Testis (tissue), 3 donors: ENCODE results near the gene RFX2. TPM values are rescaled to one million over a fixed set of nuclear protein-coding genes. Genes with fewer than 3 reads are reported as not detected.
"Not testable (repeated sequence)": the region's sequence is repeated elsewhere in the genome, so short reads cannot be mapped to it uniquely, and the experiment has no call there.

Source experiments
- DNase-seq: peaks from one replicate; pipeline ENCODE4 v3.0.0-alpha.2; 2019
- H3K27ac ChIP-seq, 2 donors: fragments of 200-600 bp; sonication (generic); one replicate each; pipeline ENCODE4 v1.5.1; 2019
- H3K27me3 ChIP-seq: fragments of 200-600 bp; sonication (generic); one replicate; pipeline ENCODE4 v1.5.1; 2019
- H3K36me3 ChIP-seq: fragments of 200-600 bp; sonication (generic); one replicate; pipeline ENCODE4 v1.5.1; 2017; ENCODE audit warnings: low read depth; ENCODE audit errors: missing control alignments
- H3K4me1 ChIP-seq: fragments of 200-600 bp; sonication (generic); one replicate; pipeline ENCODE4 v1.5.1; 2019
- H3K4me3 ChIP-seq, 2 donors: fragments of 200-600 bp; sonication (generic); one replicate each; pipeline ENCODE4 v1.5.1; 2017 to 2019
- H3K9me3 ChIP-seq: fragments of 200-600 bp; sonication (generic); one replicate; pipeline ENCODE4 v1.5.1; 2017
- POLR2A ChIP-seq: fragments of 450-650 bp; IDR thresholded peaks from one replicate; pipeline ENCODE4 v1.6.1; 2017; ENCODE audit warnings: antibody characterized with exemption, mild to moderate bottlenecking, moderate library complexity
- WGBS, 2 donors: methylation state at CpG; one replicate each; pipeline ENCODE4 v1.1.5; 2018; 5-methylcytosine and 5-hydroxymethylcytosine counted together
- intact Hi-C: fragments of 100-400 bp; cut with DNase I; formaldehyde crosslinking; loops from one replicate; pipeline ENCODE4 v1.15.1; 2023; ENCODE audit warnings: low total_unique reads
- polyA plus RNA-seq: library from polyadenylated mRNA; stranded (reverse); fragments of 350-450 nt; fragmentation: Illumina TruSeq; extraction: RNeasy Lipid Tissue Mini Kit (QIAGEN cat#74804); gene quantifications from one replicate; pipeline ENCODE4 v1.2.3, GENCODE V29; 2014; ENCODE audit warnings: low read depth, low replicate concordance; ENCODE audit not compliant: insufficient read depth
- total RNA-seq, 2 donors: library from RNA; depleted of rRNA; stranded (reverse); fragments of >200 nt; gene quantifications; one replicate each; pipeline ENCODE4 v1.2.3, GENCODE V29; 2016
- TF ChIP-seq, protein P1 (sequence below), 3 experiments: fragments of 450-650 bp in 2 of 3; fragments of 200-600 bp in 1 of 3; sonication (generic) in 1 of 3; IDR thresholded peaks; one replicate each; pipeline ENCODE4 v1.5.1; 2016 to 2019; ENCODE audit warnings: antibody characterized with exemption in 3 of 3, mild to moderate bottlenecking in 2 of 3, moderate library complexity in 1 of 3

RFX2 gene
- total and polyA plus RNA-seq, 3 donors from 2014 or later, result 92.9 to 197 (median 127) TPM

- no peak overlapping the region for H3K4me3 ChIP-seq
- no peak for TF ChIP-seq POLR2A
- TF ChIP-seq, protein P1, sequence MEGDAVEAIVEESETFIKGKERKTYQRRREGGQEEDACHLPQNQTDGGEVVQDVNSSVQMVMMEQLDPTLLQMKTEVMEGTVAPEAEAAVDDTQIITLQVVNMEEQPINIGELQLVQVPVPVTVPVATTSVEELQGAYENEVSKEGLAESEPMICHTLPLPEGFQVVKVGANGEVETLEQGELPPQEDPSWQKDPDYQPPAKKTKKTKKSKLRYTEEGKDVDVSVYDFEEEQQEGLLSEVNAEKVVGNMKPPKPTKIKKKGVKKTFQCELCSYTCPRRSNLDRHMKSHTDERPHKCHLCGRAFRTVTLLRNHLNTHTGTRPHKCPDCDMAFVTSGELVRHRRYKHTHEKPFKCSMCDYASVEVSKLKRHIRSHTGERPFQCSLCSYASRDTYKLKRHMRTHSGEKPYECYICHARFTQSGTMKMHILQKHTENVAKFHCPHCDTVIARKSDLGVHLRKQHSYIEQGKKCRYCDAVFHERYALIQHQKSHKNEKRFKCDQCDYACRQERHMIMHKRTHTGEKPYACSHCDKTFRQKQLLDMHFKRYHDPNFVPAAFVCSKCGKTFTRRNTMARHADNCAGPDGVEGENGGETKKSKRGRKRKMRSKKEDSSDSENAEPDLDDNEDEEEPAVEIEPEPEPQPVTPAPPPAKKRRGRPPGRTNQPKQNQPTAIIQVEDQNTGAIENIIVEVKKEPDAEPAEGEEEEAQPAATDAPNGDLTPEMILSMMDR (IDR thresholded peaks at IDR 0.05), result no peak
- peaks cover 17% of the 10 kb centered on the region for H3K4me1 ChIP-seq
- no peaks in the 10 kb centered on the region for H3K9me3 ChIP-seq
- no peaks in the 10 kb centered on the region for H3K36me3 ChIP-seq
- DNase-seq, result no peak
- H3K27ac ChIP-seq, result no peak overlapping the region
- WGBS, 2 donors, result 93 to 95% methylated on average over 30 of the region's 30 CpGs
- intact Hi-C loops, result no loop called here
- H3K27me3 ChIP-seq, result no peaks in the 10 kb centered on the region
Observed at GRCh38 chr19:6026390-6027227, 83.7 kb downstream of the RFX2 start.

GRCh38 chr19:6024756-6025155 lies 85.5 kb downstream of the RFX2 start:
- H3K27me3 ChIP-seq, intact Hi-C loops, H3K9me3 ChIP-seq, H3K36me3 ChIP-seq, H3K4me3 ChIP-seq, H3K27ac ChIP-seq, DNase-seq: not testable (repeated sequence)
- peaks cover 17% of the 10 kb centered on the region for H3K4me1 ChIP-seq
- WGBS, 2 donors, result 96 to 97% methylated on average over 27 of the region's 27 CpGs

DNA sequence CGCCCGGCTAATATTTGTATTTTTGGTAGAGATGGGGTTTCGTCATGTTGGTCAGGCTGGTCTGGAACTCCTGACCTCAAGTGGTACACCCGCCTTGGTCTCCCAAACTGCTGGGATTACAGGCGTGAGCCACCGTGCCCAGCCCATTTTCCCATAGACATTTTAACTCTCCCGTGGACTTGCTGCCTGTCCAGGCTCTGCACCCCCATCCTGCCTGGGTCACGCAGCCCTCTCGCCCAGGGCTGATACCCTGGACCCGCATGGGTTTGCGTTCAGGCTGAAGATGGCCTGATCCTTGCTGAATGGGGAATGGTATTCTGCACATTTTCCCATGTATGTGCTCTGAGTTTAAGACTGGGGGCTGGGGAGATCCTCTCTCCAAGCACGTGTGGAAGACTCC lies 86.4 kb downstream of the RFX2 start:
- H3K36me3 ChIP-seq, result no peaks in the 10 kb centered on the region
- H3K4me3 ChIP-seq, result no peak overlapping the region
- TF ChIP-seq POLR2A, result no peak
- TF ChIP-seq, protein P1 (IDR thresholded peaks at IDR 0.05), result no peak
- no peak overlapping the region for H3K27ac ChIP-seq
- DNase-seq, result no peak
- no peaks in the 10 kb centered on the region for H3K9me3 ChIP-seq
- intact Hi-C loops, result no loop called here
- H3K4me1 ChIP-seq, result peaks cover 17% of the 10 kb centered on the region
- no peaks in the 10 kb centered on the region for H3K27me3 ChIP-seq
- WGBS, 2 donors, result 96 to 97% methylated on average over 9 to 12 of the region's 12 CpGs

GRCh38 chr19:6023085-6023682 lies 87.1 kb downstream of the RFX2 start:
- peak; percentile 73 for DNase-seq
- intact Hi-C loops, result no loop called here
- 60 to 63% methylated on average over 18 to 21 of the region's 21 CpGs for WGBS, 2 donors
- peaks cover 17% of the 10 kb centered on the region for H3K4me1 ChIP-seq
- peak overlapping the region; percentile 21 to 61 for H3K27ac ChIP-seq
- no peaks in the 10 kb centered on the region for H3K36me3 ChIP-seq
- TF ChIP-seq POLR2A, result no peak
- TF ChIP-seq, protein P1 (IDR thresholded peaks at IDR 0.05), result no peak
- H3K27me3 ChIP-seq, result no peaks in the 10 kb centered on the region
- H3K4me3 ChIP-seq, result no peak overlapping the region
- H3K9me3 ChIP-seq, result no peaks in the 10 kb centered on the region

DNA sequence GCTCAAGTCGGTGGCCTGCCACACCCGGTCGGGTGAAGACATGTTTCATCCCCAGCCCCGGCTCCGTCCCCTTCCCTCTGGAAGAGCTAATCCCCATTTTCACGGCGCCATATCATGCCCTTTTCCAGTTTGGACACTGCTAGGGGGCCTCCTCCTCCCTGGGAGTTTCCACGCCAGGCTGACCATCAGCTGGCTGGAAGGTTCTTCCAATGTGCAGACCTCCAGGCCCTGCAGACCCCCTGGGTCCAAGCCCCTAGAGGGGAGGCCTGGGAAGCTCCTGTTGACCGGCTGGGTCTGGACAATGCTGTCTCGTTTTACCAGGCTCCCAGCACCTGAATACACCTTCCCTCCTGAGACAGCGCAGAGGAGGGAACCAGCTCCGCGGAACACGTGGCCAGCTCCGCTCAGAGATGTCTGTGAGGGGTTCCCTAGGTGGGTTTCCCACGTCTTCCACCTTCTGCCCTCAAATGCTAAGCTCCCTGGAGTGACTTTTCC lies 87.7 kb downstream of the RFX2 start:
- TF ChIP-seq, protein P1 (IDR thresholded peaks at IDR 0.05), result no peak
- no peak for TF ChIP-seq POLR2A
- Histone ChIP-seq H3K9me3 (no peaks in the 10 kb centered on the region), H3K36me3 (no peaks in the 10 kb centered on the region), H3K4me1 (peaks cover 17% of the 10 kb centered on the region), H3K4me3 (no peak overlapping the region), H3K27me3 (no peaks in the 10 kb centered on the region), H3K27ac (peak overlapping the region; percentile 21 to 61)
- no peak for DNase-seq
- intact Hi-C loops, result no loop called here
- WGBS, 2 donors, result 56 to 62% methylated on average over 16 of the region's 16 CpGs
